GM19099 (cell line): ENCODE results near the gene TBC1D8B.

ENCODE experiments used
- POLR2A ChIP-seq: IDR thresholded peaks from 3 replicates; pipeline ENCODE4 v1.6.1; 2011; ENCODE audit warnings: low read depth; ENCODE audit not compliant: insufficient read length; ENCODE audit errors: extremely low read depth

The TBC1D8B gene

DNA sequence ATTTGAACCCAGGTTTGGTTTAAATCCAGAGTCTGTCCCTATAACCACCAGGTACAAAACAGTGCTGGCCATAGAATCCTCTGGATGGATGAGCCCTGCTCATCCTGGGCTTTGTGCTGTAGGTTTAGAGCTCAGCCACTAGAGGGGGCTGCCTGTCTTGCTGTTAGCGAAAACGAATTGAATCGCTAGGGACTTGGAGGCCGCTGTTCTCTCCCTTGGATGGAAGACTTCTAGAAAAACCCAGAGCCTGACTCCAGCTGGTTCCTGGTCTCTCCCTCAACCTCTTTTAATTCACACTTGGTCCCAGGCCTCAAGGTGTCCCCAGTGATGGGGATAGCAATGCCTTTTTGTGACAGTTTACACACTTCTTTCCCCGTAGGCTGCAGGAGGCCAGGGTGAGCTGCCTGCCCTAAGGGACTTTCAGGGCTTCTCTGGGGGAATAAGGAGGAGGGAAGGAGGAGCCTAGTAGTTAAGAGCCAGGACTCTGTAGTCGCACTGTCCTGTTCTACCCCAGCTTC, 92.0 kb downstream of the TBC1D8B start:
- no peak for TF ChIP-seq POLR2A

GRCh38 chrX:106894978-106895452, 92.5 kb downstream of the TBC1D8B start:
- no peak for TF ChIP-seq POLR2A

DNA sequence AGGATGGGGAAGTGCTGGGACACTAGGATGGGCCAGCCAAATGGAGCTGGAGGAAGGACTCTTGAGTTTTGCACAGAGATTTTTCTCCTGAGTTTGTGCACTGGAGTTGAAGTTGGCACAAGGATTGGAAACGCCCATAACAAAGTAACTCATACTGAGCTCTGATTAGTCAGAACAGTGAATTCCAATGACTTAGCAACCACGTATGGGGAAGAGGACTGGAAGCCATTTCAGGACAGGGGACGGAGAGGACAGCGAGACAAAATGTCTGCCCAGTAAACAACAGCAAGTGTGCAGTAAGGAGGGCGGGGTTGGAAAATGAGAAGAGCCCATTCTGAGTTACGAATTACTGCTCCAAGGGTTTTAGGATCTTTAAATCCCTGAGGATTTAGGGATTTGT, 94.8 kb downstream of the TBC1D8B start:
- no peak for TF ChIP-seq POLR2A

- no peak for TF ChIP-seq POLR2A
These were observed 96.0 kb downstream of the TBC1D8B start for GRCh38 chrX:106898462-106898861.

GRCh38 chrX:106899276-106899675, 96.8 kb downstream of the TBC1D8B start:
- TF ChIP-seq POLR2A = no peak

- TF ChIP-seq POLR2A = no peak
These were observed 97.4 kb downstream of the TBC1D8B start for GRCh38 chrX:106899841-106900240.

GRCh38 chrX:106901341-106901740, 98.9 kb downstream of the TBC1D8B start:
- TF ChIP-seq POLR2A = no peak

DNA sequence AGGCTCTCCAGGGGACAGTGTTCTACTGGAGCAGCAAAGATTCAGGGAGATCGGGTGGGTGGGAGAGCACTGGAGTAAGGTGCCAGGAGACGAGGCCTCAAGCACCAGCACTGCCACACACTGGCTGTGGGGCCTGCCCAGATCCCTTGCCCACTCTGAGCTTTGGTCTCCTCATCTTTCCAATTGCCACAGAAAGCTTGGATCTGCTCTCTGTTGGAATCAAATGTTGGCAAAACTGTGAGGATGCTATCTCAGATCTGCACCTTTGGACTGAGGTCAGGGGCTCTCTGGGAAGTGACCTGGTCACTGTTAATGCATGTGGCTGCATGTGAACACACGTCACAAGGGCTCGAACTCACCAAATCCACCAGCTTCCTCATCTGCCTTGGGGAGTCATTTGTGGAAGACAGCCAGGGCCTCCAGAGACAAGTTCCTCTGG, 99.3 kb downstream of the TBC1D8B start:
- TF ChIP-seq POLR2A = no peak

DNA sequence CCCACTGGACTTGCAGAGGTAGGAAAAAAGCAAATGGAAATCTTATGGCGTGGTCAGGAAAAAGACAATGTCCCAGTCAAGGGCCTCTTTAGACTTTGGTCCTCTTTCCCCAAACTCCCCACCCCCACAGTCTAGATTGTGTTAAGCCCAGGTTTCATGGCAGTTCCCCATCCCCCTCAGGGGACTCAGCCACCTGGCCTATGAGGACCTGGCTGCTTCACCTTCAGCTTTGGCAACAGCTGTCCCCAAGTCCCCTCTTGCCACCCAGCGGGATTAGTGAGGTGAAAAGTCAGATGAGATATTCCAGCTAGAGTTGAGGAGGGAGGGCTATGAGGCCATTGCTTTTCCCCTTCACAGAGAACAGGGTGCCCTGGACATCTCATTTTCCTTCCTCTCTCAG, 100.2 kb downstream of the TBC1D8B start:
- TF ChIP-seq POLR2A = no peak

- TF ChIP-seq POLR2A = no peak
These were observed 100.9 kb downstream of the TBC1D8B start, which contains the start of gene RIPPLY1 for GRCh38 chrX:106903291-106903824. RIPPLY1 (minus strand) TSS chrX:106903341; CDS start chrX:106903287, 54 bp downstream.

DNA sequence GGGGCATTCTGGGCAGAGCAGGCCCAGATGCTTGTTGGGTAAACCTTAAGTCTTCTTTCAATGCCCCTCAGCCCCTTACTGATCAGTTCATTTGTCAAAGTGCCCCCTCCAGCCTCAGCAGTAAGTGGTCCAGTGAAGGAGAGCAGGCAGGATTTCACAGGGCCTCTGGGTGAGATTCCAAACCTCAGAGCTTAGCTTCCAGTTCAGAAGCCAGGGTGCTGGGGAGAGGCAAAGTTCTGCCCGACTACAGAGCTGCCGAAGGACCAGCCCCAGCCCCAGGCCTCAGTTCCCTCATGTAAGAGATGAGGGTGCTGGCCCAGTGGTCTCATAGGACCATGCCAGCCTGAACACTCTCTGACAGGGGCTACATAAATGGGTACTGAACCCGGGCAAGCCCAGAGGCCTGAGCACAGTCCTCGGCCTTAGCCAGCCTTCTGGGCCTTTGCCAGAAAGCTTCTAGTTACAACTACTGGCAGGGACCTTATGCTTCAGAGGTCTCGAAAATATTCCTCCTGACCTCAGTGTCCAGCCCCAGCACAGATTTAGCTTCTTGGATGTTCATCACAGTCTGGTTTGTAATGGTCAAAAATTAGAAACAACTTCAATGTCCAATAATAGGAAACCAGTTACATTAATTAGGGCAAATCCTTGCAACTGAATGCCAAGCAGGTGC, 101.5 kb downstream of the TBC1D8B start:
- TF ChIP-seq POLR2A = no peak

DNA sequence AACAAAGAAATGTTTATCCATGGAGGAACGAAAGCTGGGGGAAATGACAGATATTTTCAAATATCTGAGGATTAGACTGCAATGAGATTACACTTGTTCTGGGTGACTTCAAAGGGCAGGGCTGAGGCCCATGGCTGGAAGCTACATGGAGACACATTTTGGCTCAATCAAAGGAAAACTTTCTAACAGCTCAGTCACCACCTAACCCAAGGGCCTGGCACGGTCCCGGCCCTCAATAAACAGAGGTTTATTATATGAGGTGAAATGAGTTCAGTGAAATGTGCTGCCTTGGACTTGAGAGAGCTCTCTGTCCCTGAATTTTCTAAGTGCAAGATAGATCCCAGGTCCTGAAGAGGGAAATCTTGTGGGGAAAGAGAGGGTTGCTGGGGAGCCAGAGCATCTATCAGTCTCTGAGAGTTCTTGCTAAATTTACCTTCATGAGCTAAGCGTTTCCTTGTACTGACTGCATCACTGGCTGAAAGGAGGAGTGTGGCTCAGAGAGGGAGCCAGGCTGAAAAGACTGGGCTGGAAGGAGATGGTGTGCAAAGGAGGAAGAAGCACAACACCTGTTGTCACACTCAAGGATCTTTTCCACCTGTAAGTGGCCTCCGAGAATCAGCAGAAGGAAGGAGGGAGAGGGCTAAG, 102.7 kb downstream of the TBC1D8B start:
- no peak for TF ChIP-seq POLR2A

DNA sequence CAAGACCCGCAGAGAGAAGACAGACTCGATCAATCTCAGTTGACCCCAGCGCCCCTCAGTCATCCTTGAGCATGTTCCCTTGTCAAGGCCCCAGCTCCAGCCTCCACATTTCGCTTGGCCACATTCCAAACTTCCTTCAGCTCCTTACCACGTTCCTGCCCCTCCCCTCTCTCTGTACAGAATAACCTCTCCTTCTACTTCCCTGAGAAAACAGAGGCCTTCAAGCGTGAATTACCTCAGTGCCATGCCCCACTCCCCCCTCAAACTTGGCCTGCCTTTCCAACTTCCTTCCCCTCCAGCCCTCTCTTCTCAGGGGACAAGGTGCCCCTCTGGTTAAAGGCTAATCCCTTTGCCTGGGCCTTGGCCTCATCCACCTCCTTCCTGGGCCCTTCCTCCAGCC, 103.9 kb downstream of the TBC1D8B start:
- no peak for TF ChIP-seq POLR2A

DNA sequence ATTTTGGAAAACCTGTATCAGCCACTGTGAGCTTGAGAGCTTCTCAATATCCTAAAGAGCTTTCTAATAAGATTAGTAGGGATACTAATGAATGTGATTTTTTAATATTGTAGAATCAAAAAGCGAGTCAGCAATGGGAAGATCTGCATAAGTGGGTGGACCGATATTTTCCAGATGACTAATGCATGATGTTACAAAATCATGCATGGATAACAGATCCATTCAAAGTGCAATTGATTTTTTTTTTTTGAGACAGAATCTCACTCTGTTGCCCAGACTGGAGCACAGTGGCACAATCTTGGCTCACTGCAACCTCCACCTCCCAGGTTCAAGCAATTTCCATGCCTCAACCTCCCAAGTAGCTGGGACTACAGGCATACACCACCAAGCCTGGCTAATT, 110.4 kb downstream of the TBC1D8B start:
- no peak for TF ChIP-seq POLR2A

GRCh38 chrX:106917830-106918500, 115.5 kb downstream of the TBC1D8B start:
- no peak for TF ChIP-seq POLR2A

- no peak for TF ChIP-seq POLR2A
These were observed 117.5 kb downstream of the TBC1D8B start, which contains the start of gene CLDN2 for GRCh38 chrX:106919932-106920452. CLDN2 (plus strand) TSS chrX:106920402; CDS start chrX:106928229, 7,827 bp downstream.

DNA sequence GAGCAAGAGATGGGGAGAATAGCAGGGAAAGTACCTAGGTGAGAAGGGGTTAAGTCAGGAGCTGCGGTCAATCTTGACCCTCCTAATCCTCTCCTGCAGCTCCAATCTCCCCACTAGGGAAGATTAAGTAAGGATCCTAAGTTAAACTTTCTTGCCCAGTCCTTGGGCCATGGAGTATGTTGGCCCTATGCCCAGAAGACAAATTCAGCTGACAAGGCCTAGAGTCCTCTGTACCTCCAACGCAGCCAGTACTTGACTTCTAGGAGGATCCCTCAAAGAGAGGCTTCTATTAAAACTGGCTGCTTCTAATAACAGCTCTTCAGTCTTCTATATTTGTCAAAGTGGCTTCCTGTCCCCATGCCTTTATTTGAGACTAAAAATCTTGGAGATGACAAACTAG, 119.2 kb downstream of the TBC1D8B start:
- TF ChIP-seq POLR2A = no peak
